ENCODE results near the gene SUPT6H.

DNA sequence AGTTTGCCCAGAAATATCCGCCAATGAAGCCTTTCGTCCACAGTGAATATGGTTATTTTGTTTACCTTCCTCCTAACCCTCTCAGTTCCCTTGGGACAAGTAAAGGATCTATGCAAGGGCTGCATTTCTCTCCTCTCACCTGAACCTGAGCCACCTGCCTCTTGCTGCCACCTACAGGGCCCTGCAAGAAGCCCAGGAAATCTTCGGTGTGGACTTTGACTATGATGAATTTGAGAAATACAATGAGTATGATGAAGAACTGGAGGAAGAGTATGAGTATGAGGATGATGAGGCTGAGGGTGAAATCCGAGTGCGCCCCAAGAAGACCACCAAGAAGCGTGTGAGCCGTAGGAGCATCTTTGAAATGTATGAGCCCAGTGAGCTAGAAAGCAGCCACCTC is 14.0 kb downstream of the SUPT6H start:
- TF ChIP-seq, protein P1, sequence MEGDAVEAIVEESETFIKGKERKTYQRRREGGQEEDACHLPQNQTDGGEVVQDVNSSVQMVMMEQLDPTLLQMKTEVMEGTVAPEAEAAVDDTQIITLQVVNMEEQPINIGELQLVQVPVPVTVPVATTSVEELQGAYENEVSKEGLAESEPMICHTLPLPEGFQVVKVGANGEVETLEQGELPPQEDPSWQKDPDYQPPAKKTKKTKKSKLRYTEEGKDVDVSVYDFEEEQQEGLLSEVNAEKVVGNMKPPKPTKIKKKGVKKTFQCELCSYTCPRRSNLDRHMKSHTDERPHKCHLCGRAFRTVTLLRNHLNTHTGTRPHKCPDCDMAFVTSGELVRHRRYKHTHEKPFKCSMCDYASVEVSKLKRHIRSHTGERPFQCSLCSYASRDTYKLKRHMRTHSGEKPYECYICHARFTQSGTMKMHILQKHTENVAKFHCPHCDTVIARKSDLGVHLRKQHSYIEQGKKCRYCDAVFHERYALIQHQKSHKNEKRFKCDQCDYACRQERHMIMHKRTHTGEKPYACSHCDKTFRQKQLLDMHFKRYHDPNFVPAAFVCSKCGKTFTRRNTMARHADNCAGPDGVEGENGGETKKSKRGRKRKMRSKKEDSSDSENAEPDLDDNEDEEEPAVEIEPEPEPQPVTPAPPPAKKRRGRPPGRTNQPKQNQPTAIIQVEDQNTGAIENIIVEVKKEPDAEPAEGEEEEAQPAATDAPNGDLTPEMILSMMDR (IDR thresholded peaks at IDR 0.05) = no peak
- no peak for TF ChIP-seq POLR2A (IDR thresholded peaks at IDR 0.05)

Data from testis (tissue), 2 donors.